Panc1 (cell line): ENCODE results near the gene MDM2. TPM values are rescaled to one million over a fixed set of nuclear protein-coding genes. Genes with fewer than 3 reads are reported as not detected.
"Not testable (repeated sequence)": the region's sequence is repeated elsewhere in the genome, so short reads cannot be mapped to it uniquely, and the experiment has no call there.

Source experiments
- ATAC-seq: fragments of 200-7000 bp; cut with Tn5 transposase; 2 replicates; pipeline ENCODE4 v1.9.1; 2020; ENCODE audit warnings: mild to moderate bottlenecking, moderate library complexity
- BruUV-seq: library from RNA; stranded (reverse); fragments of 400-500 nt; replicated peaks from 2 replicates; lab custom pipeline; 2021; lab: Mats Ljungman, UMichigan
- CTCF ChIA-PET: fragments of 300-600 bp; sonication (Branson Sonifier 250); formaldehyde crosslinking; loops from one replicate; lab custom pipeline; 2022; ENCODE audit warnings: antibody characterized with exemption; lab: Charles Lee
- POLR2A ChIA-PET: fragments of 300-600 bp; sonication (Branson Sonifier 250); formaldehyde crosslinking; loops from one replicate; lab custom pipeline; 2022; ENCODE audit warnings: antibody characterized with exemption; lab: Charles Lee
- DNase-seq: peaks from one replicate; pipeline ENCODE4 v3.0.0-alpha.2; 2010; ENCODE audit warnings: low read depth, low spot score
- H3K27ac ChIP-seq: 2 replicates; pipeline ENCODE4 v1.5.1; 2011; ENCODE audit warnings: mild to moderate bottlenecking, low read length, inconsistent platforms
- H3K27me3 ChIP-seq: fragments of 200-500 bp; sonication (Bioruptor generic); 2 replicates; pipeline ENCODE4 v1.6.0; 2014; ENCODE audit warnings: low read length, inconsistent platforms; ENCODE audit not compliant: control insufficient read depth, insufficient read depth
- H3K36me3 ChIP-seq: fragments of 200-500 bp; sonication (Bioruptor generic); 2 replicates; pipeline ENCODE4 v1.5.1; 2014; ENCODE audit warnings: inconsistent platforms, mild to moderate bottlenecking, low read length, moderate library complexity; ENCODE audit not compliant: control insufficient read depth, insufficient read depth
- H3K4me1 ChIP-seq: 2 replicates; pipeline ENCODE4 v1.5.1; 2011; ENCODE audit warnings: inconsistent platforms, mild to moderate bottlenecking, low read length, moderate library complexity; ENCODE audit not compliant: control insufficient read depth, insufficient read depth
- H3K4me3 ChIP-seq, 2 experiments: 2 replicates each; pipeline ENCODE4 v1.5.1; 2011 to 2012; ENCODE audit warnings: low read depth in 2 of 2, low read length in 2 of 2, mild to moderate bottlenecking in 2 of 2, inconsistent platforms in 1 of 2, moderate library complexity in 1 of 2
- H3K9me3 ChIP-seq: fragments of 200-500 bp; sonication (Bioruptor generic); 2 replicates; pipeline ENCODE4 v1.5.1; 2014; ENCODE audit warnings: low read depth, mild to moderate bottlenecking, inconsistent platforms, low read length, moderate library complexity; ENCODE audit not compliant: control insufficient read depth, insufficient read depth
- POLR2AphosphoS5 ChIP-seq: IDR thresholded peaks from 2 replicates; pipeline ENCODE4 v1.6.1; 2012; ENCODE audit warnings: mild to moderate bottlenecking, low read depth, low read length, moderate library complexity
- SIN3A ChIP-seq: IDR thresholded peaks from 2 replicates; pipeline ENCODE4 v1.6.1; 2012; ENCODE audit warnings: low read depth, mild to moderate bottlenecking, low read length, moderate library complexity, borderline replicate concordance; ENCODE audit not compliant: insufficient read depth
- TCF7L2 ChIP-seq: IDR thresholded peaks from 2 replicates; pipeline ENCODE4 v1.6.1; 2011; ENCODE audit warnings: mild to moderate bottlenecking, low read depth, low read length, inconsistent platforms
- in situ Hi-C: cut with HindIII; loops from 2 replicates; pipeline ENCODE4 v1.10.0; 2016; ENCODE audit warnings: low sequenced_read_pairs, low pct_unique_long_range_greater_than_20kb
- intact Hi-C: fragments of 100-400 bp; cut with micrococcal nuclease; formaldehyde crosslinking; loops from one replicate; pipeline ENCODE4 v1.10.0; 2022; ENCODE audit not compliant: unreplicated experiment
- total RNA-seq: library from RNA; stranded (reverse); gene quantifications from one replicate; pipeline ENCODE4 v1.2.1, GENCODE V29; 2021; ENCODE audit not compliant: unreplicated experiment
- TF ChIP-seq, protein P1 (sequence below): fragments of 450-650 bp; IDR thresholded peaks from 2 replicates; pipeline ENCODE4 v1.5.1; 2017; ENCODE audit warnings: mild to moderate bottlenecking
- TF ChIP-seq, protein P2 (sequence below), 2 experiments: IDR thresholded peaks; 2 replicates each; pipeline ENCODE4 v1.6.1; 2011 to 2012; ENCODE audit warnings: low read depth in 2 of 2, control low read depth in 1 of 2, low read length in 1 of 2, mild to moderate bottlenecking in 1 of 2, moderate library complexity in 1 of 2; ENCODE audit not compliant: insufficient read depth in 1 of 2

The MDM2 gene
- total RNA-seq, 1 experiment from 2014 or later, result 101 TPM

GRCh38 chr12:68805592-68806120, 2.3 kb upstream of the MDM2 start:
- Histone ChIP-seq H3K36me3 (peaks cover 9% of the 10 kb centered on the region), H3K27me3 (no peaks in the 10 kb centered on the region), H3K9me3 (no peaks in the 10 kb centered on the region), H3K4me3 (no peak overlapping the region), H3K27ac (peak overlapping the region; percentile 94; the same call in 1 of the 2 replicates), H3K4me1 (peaks cover 6% of the 10 kb centered on the region; the same call in 1 of the 2 replicates)
- ATAC-seq, result no peak
- TF ChIP-seq, protein P1, sequence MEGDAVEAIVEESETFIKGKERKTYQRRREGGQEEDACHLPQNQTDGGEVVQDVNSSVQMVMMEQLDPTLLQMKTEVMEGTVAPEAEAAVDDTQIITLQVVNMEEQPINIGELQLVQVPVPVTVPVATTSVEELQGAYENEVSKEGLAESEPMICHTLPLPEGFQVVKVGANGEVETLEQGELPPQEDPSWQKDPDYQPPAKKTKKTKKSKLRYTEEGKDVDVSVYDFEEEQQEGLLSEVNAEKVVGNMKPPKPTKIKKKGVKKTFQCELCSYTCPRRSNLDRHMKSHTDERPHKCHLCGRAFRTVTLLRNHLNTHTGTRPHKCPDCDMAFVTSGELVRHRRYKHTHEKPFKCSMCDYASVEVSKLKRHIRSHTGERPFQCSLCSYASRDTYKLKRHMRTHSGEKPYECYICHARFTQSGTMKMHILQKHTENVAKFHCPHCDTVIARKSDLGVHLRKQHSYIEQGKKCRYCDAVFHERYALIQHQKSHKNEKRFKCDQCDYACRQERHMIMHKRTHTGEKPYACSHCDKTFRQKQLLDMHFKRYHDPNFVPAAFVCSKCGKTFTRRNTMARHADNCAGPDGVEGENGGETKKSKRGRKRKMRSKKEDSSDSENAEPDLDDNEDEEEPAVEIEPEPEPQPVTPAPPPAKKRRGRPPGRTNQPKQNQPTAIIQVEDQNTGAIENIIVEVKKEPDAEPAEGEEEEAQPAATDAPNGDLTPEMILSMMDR, result no peak
- TF ChIP-seq TCF7L2 (no peak), SIN3A (no peak), POLR2AphosphoS5 (no peak)
- TF ChIP-seq, protein P2, sequence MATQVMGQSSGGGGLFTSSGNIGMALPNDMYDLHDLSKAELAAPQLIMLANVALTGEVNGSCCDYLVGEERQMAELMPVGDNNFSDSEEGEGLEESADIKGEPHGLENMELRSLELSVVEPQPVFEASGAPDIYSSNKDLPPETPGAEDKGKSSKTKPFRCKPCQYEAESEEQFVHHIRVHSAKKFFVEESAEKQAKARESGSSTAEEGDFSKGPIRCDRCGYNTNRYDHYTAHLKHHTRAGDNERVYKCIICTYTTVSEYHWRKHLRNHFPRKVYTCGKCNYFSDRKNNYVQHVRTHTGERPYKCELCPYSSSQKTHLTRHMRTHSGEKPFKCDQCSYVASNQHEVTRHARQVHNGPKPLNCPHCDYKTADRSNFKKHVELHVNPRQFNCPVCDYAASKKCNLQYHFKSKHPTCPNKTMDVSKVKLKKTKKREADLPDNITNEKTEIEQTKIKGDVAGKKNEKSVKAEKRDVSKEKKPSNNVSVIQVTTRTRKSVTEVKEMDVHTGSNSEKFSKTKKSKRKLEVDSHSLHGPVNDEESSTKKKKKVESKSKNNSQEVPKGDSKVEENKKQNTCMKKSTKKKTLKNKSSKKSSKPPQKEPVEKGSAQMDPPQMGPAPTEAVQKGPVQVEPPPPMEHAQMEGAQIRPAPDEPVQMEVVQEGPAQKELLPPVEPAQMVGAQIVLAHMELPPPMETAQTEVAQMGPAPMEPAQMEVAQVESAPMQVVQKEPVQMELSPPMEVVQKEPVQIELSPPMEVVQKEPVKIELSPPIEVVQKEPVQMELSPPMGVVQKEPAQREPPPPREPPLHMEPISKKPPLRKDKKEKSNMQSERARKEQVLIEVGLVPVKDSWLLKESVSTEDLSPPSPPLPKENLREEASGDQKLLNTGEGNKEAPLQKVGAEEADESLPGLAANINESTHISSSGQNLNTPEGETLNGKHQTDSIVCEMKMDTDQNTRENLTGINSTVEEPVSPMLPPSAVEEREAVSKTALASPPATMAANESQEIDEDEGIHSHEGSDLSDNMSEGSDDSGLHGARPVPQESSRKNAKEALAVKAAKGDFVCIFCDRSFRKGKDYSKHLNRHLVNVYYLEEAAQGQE (IDR thresholded peaks at IDR 0.05; ENCODE audit: insufficient read depth in 1 of 2, low read depth in 2 of 2, low read length in 1 of 2), result no peak
- intact Hi-C loops, result no loop called here
- in situ Hi-C loops, result no loop called here
- DNase-seq, result no peak
- BruUV-seq, result no TSS peak
- CTCF ChIA-PET, result no interaction called here
- POLR2A ChIA-PET, result no interaction called here

- DNase-seq (no peak), ATAC-seq (no peak)
- no peaks in the 10 kb centered on the region for H3K27me3 ChIP-seq
- no TSS peak for BruUV-seq
- peak overlapping the region in 1 of 2 experiments; percentile 96; a peak in 2 of 4 replicates for H3K4me3 ChIP-seq
- no peak for TF ChIP-seq TCF7L2
- TF ChIP-seq, protein P1, result no peak
- TF ChIP-seq, protein P2 (IDR thresholded peaks at IDR 0.05; ENCODE audit: insufficient read depth in 1 of 2, low read depth in 2 of 2, low read length in 1 of 2), result no peak
- H3K36me3 ChIP-seq, result peaks cover 9% of the 10 kb centered on the region
- ChIA-PET CTCF (no interaction called here), POLR2A (interaction anchor here (0.6 kb wide), 1 partner anchor 126 kb away, joined by 3 read pairs; no protein-coding TSS in a partner anchor)
- peaks cover 6% of the 10 kb centered on the region; the same call in 1 of the 2 replicates for H3K4me1 ChIP-seq
- in situ Hi-C loops (no loop called here), intact Hi-C loops (no loop called here)
- H3K9me3 ChIP-seq, result no peaks in the 10 kb centered on the region
- H3K27ac ChIP-seq, result peak overlapping the region; percentile 94
Observed at GRCh38 chr12:68806488-68807237, 1.3 kb upstream of the MDM2 start.

DNA sequence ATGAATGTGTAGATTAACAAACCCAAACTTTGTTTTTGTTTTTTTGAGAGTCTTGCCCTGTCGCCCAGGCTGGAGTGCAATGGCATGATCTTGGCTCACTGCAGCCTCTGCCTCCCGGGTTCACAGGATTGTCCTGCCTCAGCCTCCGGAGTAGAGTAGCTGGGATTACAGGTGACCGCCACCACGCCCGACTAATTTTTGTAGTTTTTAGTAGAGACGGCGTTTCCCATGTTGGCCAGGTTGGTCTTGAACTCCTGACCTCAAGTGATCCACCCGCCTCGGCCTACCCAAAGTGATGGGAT, 752 bp upstream of the MDM2 start:
- H3K4me3 ChIP-seq, result peak overlapping the region; percentile 68 to 96
- CTCF ChIA-PET, BruUV-seq, DNase-seq, H3K27me3 ChIP-seq, in situ Hi-C loops, H3K9me3 ChIP-seq, intact Hi-C loops, H3K4me1 ChIP-seq: not testable (repeated sequence)
- peak; percentile 8 for ATAC-seq
- POLR2A ChIA-PET, result interaction anchor here (0.6 kb wide), 1 partner anchor 126 kb away, joined by 3 read pairs; no protein-coding TSS in a partner anchor
- H3K36me3 ChIP-seq, result peaks cover 13% of the 10 kb centered on the region
- peak overlapping the region; percentile 94 for H3K27ac ChIP-seq
